Measurements from ENCODE around the gene GALNT18. TPM values are rescaled to one million over a fixed set of nuclear protein-coding genes. Genes with fewer than 3 reads are reported as not detected.

Gene GALNT18
- total RNA-seq, 1 experiment from 2014 or later, result 1.7 TPM

DNA sequence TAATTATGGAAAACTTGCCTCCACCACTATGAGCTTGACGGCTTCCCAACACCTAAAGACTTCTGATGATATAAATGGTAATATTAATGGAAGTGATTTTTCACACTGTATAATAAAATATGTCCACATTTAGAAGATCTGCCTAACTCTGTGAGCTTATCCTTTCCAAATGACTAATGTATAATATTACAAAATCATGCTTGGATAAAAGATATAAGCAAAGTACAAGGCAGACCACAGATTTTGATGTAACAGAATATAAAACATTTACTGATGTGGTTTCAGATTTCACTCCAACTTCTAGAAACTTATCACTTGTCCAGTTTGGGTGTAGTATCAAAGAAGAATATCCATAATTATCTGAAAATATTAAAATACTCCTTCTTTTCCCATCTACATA, 36.9 kb downstream of the GALNT18 start:
- H2BK5ac ChIP-seq (ENCODE audit: insufficient read length, low read length), result no peak overlapping the region
- no peaks in the 10 kb centered on the region for H3K23me2 ChIP-seq (ENCODE audit: insufficient read length, low read depth, low read length, poor library complexity, severe bottlenecking)
- no peak overlapping the region for H4K8ac ChIP-seq (replicated peaks; ENCODE audit: insufficient read length, low read depth, low read length)
- no peak overlapping the region for H2BK120ac ChIP-seq (ENCODE audit: low read depth, low read length, poor library complexity, severe bottlenecking)
- H3K9ac ChIP-seq (ENCODE audit: extremely low read depth, insufficient read length, low read length), result no peak overlapping the region
- H3K27me3 ChIP-seq (ENCODE audit: insufficient read depth, low read length), result no peaks in the 10 kb centered on the region
- Mint-ChIP-seq H3K9me3 (no peaks in the 10 kb centered on the region), H3K36me3 (ENCODE audit: insufficient read depth in 1 of 3, low read depth in 3 of 3) (no peaks in the 10 kb centered on the region; a peak in 1 of 7 replicates), H3K4me1 (peaks cover 18 to 24% of the 10 kb centered on the region in 2 experiments), H3K27me3 (ENCODE audit: low read depth) (no peaks in the 10 kb centered on the region; the same call in 1 of the 2 replicates), H3K4me3 (no peak overlapping the region), H3K27ac (no peak overlapping the region)
- H2BK20ac ChIP-seq (ENCODE audit: low read depth, low read length, poor library complexity, severe bottlenecking), result no peak overlapping the region
- H3K79me1 ChIP-seq (ENCODE audit: insufficient read depth, low read depth, low read length, poor library complexity, severe bottlenecking), result no peaks in the 10 kb centered on the region
- no peak overlapping the region for H4K5ac ChIP-seq (ENCODE audit: insufficient read length, low read depth, low read length)
- H3K27ac ChIP-seq (ENCODE audit: insufficient read length, low read depth, low read length), result no peak overlapping the region
- H4K20me1 ChIP-seq (ENCODE audit: control insufficient read depth, insufficient read depth, insufficient read length), result no peaks in the 10 kb centered on the region
- no peak for DNase-seq
- H2BK12ac ChIP-seq (ENCODE audit: insufficient read length, low read depth, low read length), result no peak overlapping the region
- no peak overlapping the region for H3K4ac ChIP-seq (ENCODE audit: low read depth, low read length)
- TF ChIP-seq, protein P1, sequence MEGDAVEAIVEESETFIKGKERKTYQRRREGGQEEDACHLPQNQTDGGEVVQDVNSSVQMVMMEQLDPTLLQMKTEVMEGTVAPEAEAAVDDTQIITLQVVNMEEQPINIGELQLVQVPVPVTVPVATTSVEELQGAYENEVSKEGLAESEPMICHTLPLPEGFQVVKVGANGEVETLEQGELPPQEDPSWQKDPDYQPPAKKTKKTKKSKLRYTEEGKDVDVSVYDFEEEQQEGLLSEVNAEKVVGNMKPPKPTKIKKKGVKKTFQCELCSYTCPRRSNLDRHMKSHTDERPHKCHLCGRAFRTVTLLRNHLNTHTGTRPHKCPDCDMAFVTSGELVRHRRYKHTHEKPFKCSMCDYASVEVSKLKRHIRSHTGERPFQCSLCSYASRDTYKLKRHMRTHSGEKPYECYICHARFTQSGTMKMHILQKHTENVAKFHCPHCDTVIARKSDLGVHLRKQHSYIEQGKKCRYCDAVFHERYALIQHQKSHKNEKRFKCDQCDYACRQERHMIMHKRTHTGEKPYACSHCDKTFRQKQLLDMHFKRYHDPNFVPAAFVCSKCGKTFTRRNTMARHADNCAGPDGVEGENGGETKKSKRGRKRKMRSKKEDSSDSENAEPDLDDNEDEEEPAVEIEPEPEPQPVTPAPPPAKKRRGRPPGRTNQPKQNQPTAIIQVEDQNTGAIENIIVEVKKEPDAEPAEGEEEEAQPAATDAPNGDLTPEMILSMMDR (conservative IDR thresholded peaks at IDR 0.05), result no peak
- H3K56ac ChIP-seq (ENCODE audit: insufficient read length, low read depth, low read length), result no peak overlapping the region
- no peak overlapping the region for H2BK15ac ChIP-seq (ENCODE audit: low read depth, low read length)
- no peak overlapping the region for H3K23ac ChIP-seq (ENCODE audit: insufficient read length, low read depth, low read length)
- peaks cover 2% of the 10 kb centered on the region; the same call in 1 of the 2 replicates for H3K4me1 ChIP-seq (ENCODE audit: insufficient read depth, low read length)
- WGBS (ENCODE audit: extremely low coverage, insufficient read length, low lambda C conversion rate), result no CpG with 5 or more reads among the region's 1 CpG
- H2AFZ ChIP-seq (ENCODE audit: low read length), result no peak overlapping the region
- H3T11ph ChIP-seq (ENCODE audit: low read length), result no peak overlapping the region
- H2AK5ac ChIP-seq (ENCODE audit: insufficient read length, low read length), result no peak overlapping the region
- H3K79me2 ChIP-seq (ENCODE audit: insufficient read depth, low read length), result no peaks in the 10 kb centered on the region
- H4K91ac ChIP-seq (ENCODE audit: insufficient read length, low read depth, low read length), result no peak overlapping the region
- H3K18ac ChIP-seq (ENCODE audit: insufficient read length, low read depth, low read length), result no peak overlapping the region
- H3K9me3 ChIP-seq (ENCODE audit: control insufficient read depth, low read depth, low read length), result no peaks in the 10 kb centered on the region
- H3K14ac ChIP-seq (ENCODE audit: insufficient read depth, low read length), result no peak overlapping the region
- H3K4me2 ChIP-seq (ENCODE audit: insufficient read depth, insufficient read length, low read length), result no peak overlapping the region
